ENCODE results near the gene MGAT5B. TPM values are rescaled to one million over a fixed set of nuclear protein-coding genes. Genes with fewer than 3 reads are reported as not detected.

MGAT5B gene
- total RNA-seq, 1 donor from 2014 or later, result 0.26 TPM

Other genes with a start within 250 kb of the MGAT5B start
- not detected in 2 replicates for gene ST6GALNAC1, start 224.6 kb upstream of the MGAT5B start, total RNA-seq
- 140 and 141 TPM in 2 replicates for gene MXRA7, start 157.4 kb upstream of the MGAT5B start, total RNA-seq
- 11.7 and 15.7 TPM in 2 replicates for gene JMJD6, start 141.8 kb upstream of the MGAT5B start, total RNA-seq
- gene METTL23, start 141.6 kb upstream of the MGAT5B start, total RNA-seq, result 17.5 and 22.1 TPM in 2 replicates
- 184 and 229 TPM in 2 replicates for gene SRSF2, start 131.1 kb upstream of the MGAT5B start, total RNA-seq
- 25.2 and 28.8 TPM in 2 replicates for gene MFSD11, start 130.3 kb upstream of the MGAT5B start, total RNA-seq